Heart left ventricle (tissue), 16 donors: ENCODE data around the gene GZMA. TPM values are rescaled to one million over a fixed set of nuclear protein-coding genes. Genes with fewer than 3 reads are reported as not detected.

ENCODE experiments used
- ATAC-seq, 4 donors: fragments of 200-7000 bp; cut with Tn5 transposase; one replicate each; pipeline ENCODE4 v1.9.1; 2020 to 2022; ENCODE audit warnings: moderate library complexity in 4 of 4, mild to moderate bottlenecking in 3 of 4, moderate number of reproducible peaks in 1 of 4
- DNase-seq, 5 donors: peaks; one replicate each; pipeline ENCODE4 v3.0.0-alpha.2; 2020
- H3K27ac ChIP-seq, 12 donors: fragments of 200-600 bp; sonication (generic) in 4 of 12; one replicate each; pipeline versions ENCODE4 v1.5.0 to v1.8.0; 2016 to 2022; ENCODE audit warnings: mild to moderate bottlenecking in 2 of 12
- H3K27me3 ChIP-seq, 9 donors: fragments of 200-600 bp; sonication (generic) in 2 of 9; one replicate each; pipeline versions ENCODE4 v1.5.1 to v1.8.0; 2016 to 2022; ENCODE audit warnings: mild to moderate bottlenecking in 3 of 9
- H3K36me3 ChIP-seq, 9 donors: fragments of 200-600 bp; sonication (generic) in 2 of 9; one replicate each; pipeline versions ENCODE4 v1.5.0 to v1.8.0; 2018 to 2022; ENCODE audit warnings: mild to moderate bottlenecking in 2 of 9
- H3K4me1 ChIP-seq, 12 donors: fragments of 200-600 bp; sonication (generic) in 4 of 12; one replicate each; pipeline versions ENCODE4 v1.5.0 to v1.8.0; 2016 to 2022; ENCODE audit warnings: mild to moderate bottlenecking in 3 of 12
- H3K4me3 ChIP-seq, 12 donors: fragments of 200-600 bp; sonication (generic) in 4 of 12; one replicate each; pipeline versions ENCODE4 v1.5.0 to v1.8.0; 2017 to 2022; ENCODE audit warnings: mild to moderate bottlenecking in 9 of 12, moderate library complexity in 4 of 12
- H3K9me3 ChIP-seq, 12 donors: fragments of 200-600 bp; sonication (generic) in 4 of 12; one replicate each; pipeline versions ENCODE4 v1.5.0 to v1.8.0; 2016 to 2022; ENCODE audit warnings: mild to moderate bottlenecking in 1 of 12
- POLR2A ChIP-seq, 2 donors: fragments of 450-650 bp; IDR thresholded peaks; one replicate each; pipeline ENCODE4 v1.6.1; 2017; ENCODE audit warnings: antibody characterized with exemption in 2 of 2, mild to moderate bottlenecking in 2 of 2, moderate library complexity in 2 of 2
- WGBS, 4 donors: extraction: QIAGEN DNeasy Blood & Tissue Kit in 2 of 4; methylation state at CpG; one replicate each; pipeline versions ENCODE4 v1.1.5 to v1.1.7; 2013 to 2018; 5-methylcytosine and 5-hydroxymethylcytosine counted together
- intact Hi-C, 10 donors: fragments of 100-400 bp; cut with DNase I; formaldehyde crosslinking; loops; one replicate each; pipeline versions ENCODE4 v1.11.1 to v1.14.2; 2022
- long read RNA-seq, 3 donors: library from polyadenylated mRNA; unstranded; transcript quantifications; one replicate each; pipeline ENCODE4 v2.0.0, GENCODE V29; 2020 to 2021
- polyA plus RNA-seq, 2 donors: library from polyadenylated mRNA; stranded (reverse); fragments of 200-250 nt; gene quantifications; one replicate each; pipeline ENCODE4 v1.2.3, GENCODE V29; 2013
- total RNA-seq, 9 donors: library from RNA; depleted of rRNA in 2 of 9; stranded (reverse); fragments of >200 nt in 2 of 9; fragmentation: NEBNext Ultra II Directional in 3 of 9; extraction: Animal tissue kit (Norgen Biotek cat#: 25700) in 3 of 9; gene quantifications; one replicate each; pipeline versions ENCODE4 v1.1.0 to v1.2.4, GENCODE V29; 2016 to 2023
- TF ChIP-seq, protein P1 (sequence below), 12 donors: fragments of 200-600 bp; sonication (generic) in 4 of 12; IDR thresholded peaks; one replicate each; pipeline versions ENCODE4 v1.5.0 to v1.8.0; 2018 to 2022; ENCODE audit warnings: antibody characterized with exemption in 12 of 12, mild to moderate bottlenecking in 5 of 12
- donor health status: ischemic (EF 13 %, LVEDD 7.1; RV severe dilation, severe dysfunction).
- donor health status: healthy with polysubstance abuse.
- donor health status: DM: no; HTN: yes; CAD: no.
- donor health status: DM: no; HTN: no; CAD: no.
- donor health status: ischemic (EF 25% LVEDD 6.9; RV normal size, moderate dysfunction).
- donor health status: ischemic (EF 25% LVEDD 5.7; RV mildly dilated, moderate dysfunction).
- donor health status: healthy.
- donor health status: DM: yes; HTN: yes; CAD: no.
- donor health status: ischemic (EF 35%, LVEDD 5.7; RV mildly dilated, moderate dysfunction).
- donor health status: nonischemic (EF 11% LVEDD 7.7; RV severe dilation, severe dysfunction).
- donor health status: DM: yes; HTN: yes; CAD: no.
- donor health status: PGD.
- donor health status: ischemic (EF 29% LVEDD 5.4; RV normal size, mild dysfunction).
- donor health status: nonischemic (EF 23%, LVEDD 6.1; RV moderate dilation, normal function).

GZMA gene
- total RNA-seq = 10 to 100 TPM in 1 of 9 donors, 1 to 10 TPM in 2, under 1 TPM in 4, not detected in 2; 0.23 to 17.9 (median 0.61) TPM
- 1 to 10 TPM in 1 of 2 donors, under 1 TPM in 1; 0.42 to 1.3 TPM for polyA plus RNA-seq
- long read RNA-seq, donor 1 = 0 reads
- long read RNA-seq, donor 2 = 0 reads
- long read RNA-seq, donor 3, partial matches to known transcripts = 0 of 1 reads
- long read RNA-seq, donor 3, other reads (novel, unspliced or antisense) = 0 of 1 reads

DNA sequence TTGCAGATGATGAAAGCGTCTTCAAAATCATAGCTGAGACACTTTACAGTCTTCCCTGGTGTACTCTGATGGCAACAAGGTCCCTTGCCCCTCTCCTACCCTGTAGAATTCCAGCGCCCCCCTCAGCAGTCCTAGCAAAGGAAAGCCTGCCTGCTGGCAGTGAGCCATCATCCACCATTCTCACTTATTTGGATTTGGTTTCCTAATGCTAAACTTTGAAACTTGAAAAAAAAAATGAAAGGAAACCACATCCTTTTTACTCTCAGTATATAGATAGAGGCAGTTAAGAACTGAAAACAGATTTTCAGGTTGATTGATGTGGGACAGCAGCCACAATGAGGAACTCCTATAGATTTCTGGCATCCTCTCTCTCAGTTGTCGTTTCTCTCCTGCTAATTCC is at the start of gene GZMA:
Gene GZMA (plus strand): TSS at position 299 of the 400 bp plus-strand sequence. CDS start 37 bp downstream, at position 336.
- intact Hi-C loops = no loop called here
- Histone ChIP-seq H3K27me3 (no peaks in the 10 kb centered on the region), H3K36me3 (no peaks in the 10 kb centered on the region), H3K4me1 (peaks cover 0 to 5% (median 0%) of the 10 kb centered on the region in 12 donors), H3K27ac (peak within 1 kb of the TSS in 1 of 12 donors; percentile 64), H3K4me3 (peak within 1 kb of the TSS in 2 of 12 donors; percentile 6 to 51), H3K9me3 (peaks cover 0 to 9% (median 0%) of the 10 kb centered on the region in 12 donors)
- WGBS, 4 donors = 55 to 66% (median 61%) methylated on average over 3 of the region's 3 CpGs
- DNase-seq = no peak
- no peak for TF ChIP-seq POLR2A (IDR thresholded peaks at IDR 0.05)
- TF ChIP-seq, protein P1, sequence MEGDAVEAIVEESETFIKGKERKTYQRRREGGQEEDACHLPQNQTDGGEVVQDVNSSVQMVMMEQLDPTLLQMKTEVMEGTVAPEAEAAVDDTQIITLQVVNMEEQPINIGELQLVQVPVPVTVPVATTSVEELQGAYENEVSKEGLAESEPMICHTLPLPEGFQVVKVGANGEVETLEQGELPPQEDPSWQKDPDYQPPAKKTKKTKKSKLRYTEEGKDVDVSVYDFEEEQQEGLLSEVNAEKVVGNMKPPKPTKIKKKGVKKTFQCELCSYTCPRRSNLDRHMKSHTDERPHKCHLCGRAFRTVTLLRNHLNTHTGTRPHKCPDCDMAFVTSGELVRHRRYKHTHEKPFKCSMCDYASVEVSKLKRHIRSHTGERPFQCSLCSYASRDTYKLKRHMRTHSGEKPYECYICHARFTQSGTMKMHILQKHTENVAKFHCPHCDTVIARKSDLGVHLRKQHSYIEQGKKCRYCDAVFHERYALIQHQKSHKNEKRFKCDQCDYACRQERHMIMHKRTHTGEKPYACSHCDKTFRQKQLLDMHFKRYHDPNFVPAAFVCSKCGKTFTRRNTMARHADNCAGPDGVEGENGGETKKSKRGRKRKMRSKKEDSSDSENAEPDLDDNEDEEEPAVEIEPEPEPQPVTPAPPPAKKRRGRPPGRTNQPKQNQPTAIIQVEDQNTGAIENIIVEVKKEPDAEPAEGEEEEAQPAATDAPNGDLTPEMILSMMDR (IDR thresholded peaks at IDR 0.05) = no peak
- no peak for ATAC-seq

GRCh38 chr5:55055183-55055582 is 47.3 kb upstream of the GZMA start:
- H3K27me3 ChIP-seq = peaks cover 0 to 9% (median 0%) of the 10 kb centered on the region in 9 donors
- no peak for TF ChIP-seq POLR2A (IDR thresholded peaks at IDR 0.05)
- TF ChIP-seq, protein P1 (IDR thresholded peaks at IDR 0.05) = no peak
- no peak overlapping the region for H3K4me3 ChIP-seq
- peaks cover 0 to 16% (median 3%) of the 10 kb centered on the region in 12 donors for H3K9me3 ChIP-seq
- H3K4me1 ChIP-seq = no peaks in the 10 kb centered on the region
- 86 to 92% (median 90%) methylated on average over 2 of the region's 2 CpGs for WGBS, 4 donors
- no peak for ATAC-seq
- intact Hi-C loops = no loop called here
- no peaks in the 10 kb centered on the region for H3K36me3 ChIP-seq
- no peak for DNase-seq
- H3K27ac ChIP-seq = no peak overlapping the region

DNA sequence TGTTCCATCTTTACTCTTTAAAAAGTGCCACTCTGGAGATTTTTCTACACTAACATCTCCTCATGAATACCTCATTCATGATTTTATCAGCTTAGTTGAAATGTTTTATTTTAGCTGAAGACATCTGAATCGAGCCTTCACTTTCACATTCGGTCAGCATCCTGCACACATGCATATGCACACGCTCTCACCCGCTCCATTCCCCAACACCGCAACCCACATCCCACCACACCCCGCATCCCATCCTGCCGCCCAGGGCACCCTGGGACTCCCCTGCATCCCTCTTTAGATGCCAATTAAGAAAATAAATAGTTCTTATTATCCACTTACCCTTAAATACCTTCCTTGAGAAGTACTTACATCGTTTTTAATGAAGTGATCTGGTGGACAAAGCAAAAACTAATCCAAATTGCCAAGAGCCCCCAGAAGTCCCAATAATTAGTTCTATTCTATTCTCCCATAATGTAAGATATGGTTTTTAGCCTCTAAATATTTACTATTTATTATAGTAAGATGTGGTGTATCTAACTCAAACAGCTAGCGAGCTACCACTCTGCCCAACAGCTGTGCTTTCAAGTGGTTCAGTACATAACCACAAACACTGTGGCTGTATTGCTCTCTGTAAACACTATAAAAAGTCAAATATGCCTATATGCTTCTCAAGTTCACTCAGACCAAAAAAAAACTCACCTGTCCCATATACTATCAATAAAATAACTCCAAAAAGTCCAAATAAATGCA is 40.2 kb upstream of the GZMA start:
- H3K36me3 ChIP-seq = no peaks in the 10 kb centered on the region
- H3K4me1 ChIP-seq = no peaks in the 10 kb centered on the region
- H3K4me3 ChIP-seq = peak overlapping the region in 1 of 12 donors; percentile 33
- peak overlapping the region in 1 of 12 donors; percentile 51 for H3K27ac ChIP-seq
- no peaks in the 10 kb centered on the region for H3K9me3 ChIP-seq
- WGBS, 4 donors = 86 to 95% (median 92%) methylated on average over 9 of the region's 9 CpGs
- intact Hi-C loops = no loop called here
- ATAC-seq (no peak), DNase-seq (no peak)
- no peak for TF ChIP-seq POLR2A (IDR thresholded peaks at IDR 0.05)
- TF ChIP-seq, protein P1 (IDR thresholded peaks at IDR 0.05) = no peak
- H3K27me3 ChIP-seq = peaks cover 0 to 7% (median 0%) of the 10 kb centered on the region in 9 donors

DNA sequence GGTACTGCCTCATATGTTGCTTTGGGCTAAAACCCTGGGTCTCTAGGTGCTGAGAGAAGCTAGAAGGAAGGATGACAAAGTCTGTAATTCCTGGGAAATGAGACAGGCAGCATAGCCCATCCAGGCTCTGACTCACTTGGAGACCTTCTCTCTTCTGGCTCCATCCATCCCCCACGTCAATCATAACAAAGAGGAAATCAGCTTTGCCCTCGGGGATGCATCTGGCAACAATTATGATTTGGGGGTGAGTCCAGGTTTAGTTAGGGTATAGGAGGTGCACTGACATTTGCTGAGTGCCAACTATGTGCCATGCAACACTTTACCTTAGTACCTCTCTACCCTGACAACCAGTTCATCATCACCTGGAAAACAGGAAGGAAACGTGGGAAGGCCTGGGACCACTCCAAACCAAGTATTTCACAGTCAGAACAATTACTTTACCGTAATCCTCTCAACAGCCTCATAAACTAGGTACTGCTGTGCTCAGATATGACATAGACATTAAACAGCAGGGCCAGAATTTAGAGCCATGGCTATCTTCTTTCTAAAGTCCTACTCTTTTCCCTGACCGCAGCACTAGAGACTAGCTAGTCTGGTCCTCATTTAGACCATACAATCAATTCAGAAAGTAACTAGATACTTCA is 39.1 kb upstream of the GZMA start:
- ATAC-seq (no peak), DNase-seq (no peak)
- Histone ChIP-seq H3K36me3 (no peaks in the 10 kb centered on the region), H3K27ac (no peak overlapping the region), H3K4me3 (no peak overlapping the region), H3K9me3 (no peaks in the 10 kb centered on the region), H3K4me1 (no peaks in the 10 kb centered on the region), H3K27me3 (no peaks in the 10 kb centered on the region)
- TF ChIP-seq, protein P1 (IDR thresholded peaks at IDR 0.05) = no peak
- TF ChIP-seq POLR2A (IDR thresholded peaks at IDR 0.05) = no peak
- WGBS, 4 donors = 53 to 62% (median 60%) methylated on average over 5 of the region's 5 CpGs
- intact Hi-C loops = no loop called here
